ENCODE measurements around the gene GPR35. TPM values are rescaled to one million over a fixed set of nuclear protein-coding genes. Genes with fewer than 3 reads are reported as not detected.

GPR35 gene
- total and polyA plus RNA-seq, 2 of the 13 experiments (the other 11 are each of a cell fraction or from before 2014, with no cell fraction given): 27.1 to 44.2 TPM

GRCh38 chr2:240604291-240604938 is 20.9 kb upstream of the GPR35 start (continued):
- TF ChIP-seq KDM2A (CRISPR knock-in tag; IDR thresholded peaks at IDR 0.05; ENCODE audit: borderline replicate concordance, low read depth) (peak; percentile 94), ZNF282 (IDR thresholded peaks at IDR 0.05; ENCODE audit: partially characterized antibody) (no peak), DRAP1 (CRISPR knock-in tag; IDR thresholded peaks at IDR 0.05) (peak; percentile 68; the same call in 1 of the 2 replicates), RELA (CRISPR knock-in tag; IDR thresholded peaks at IDR 0.05) (no peak), CTCF (CRISPR knock-in tag; IDR thresholded peaks at IDR 0.05) (peak; percentile 97), NRL (CRISPR knock-in tag; IDR thresholded peaks at IDR 0.05; ENCODE audit: borderline replicate concordance) (no peak), ZNF354B (CRISPR knock-in tag; IDR thresholded peaks at IDR 0.05) (no peak), ZNF615 (CRISPR knock-in tag; IDR thresholded peaks at IDR 0.05; ENCODE audit: borderline replicate concordance) (no peak), MTA3 (CRISPR knock-in tag; IDR thresholded peaks at IDR 0.05) (no peak), PHF8 (CRISPR knock-in tag; IDR thresholded peaks at IDR 0.05) (peak; percentile 45), ZNF687 (CRISPR knock-in tag; IDR thresholded peaks at IDR 0.05) (peak; percentile 81), THRA (CRISPR knock-in tag; IDR thresholded peaks at IDR 0.05; ENCODE audit: borderline replicate concordance) (peak; percentile 69), ZNF646 (CRISPR knock-in tag; IDR thresholded peaks at IDR 0.05) (no peak), XBP1 (CRISPR knock-in tag; IDR thresholded peaks at IDR 0.05) (no peak)
